HFFc6 (cell line): Measurements from ENCODE around the gene CD274. TPM values are rescaled to one million over a fixed set of nuclear protein-coding genes. Genes with fewer than 3 reads are reported as not detected.
A peak's percentile ranks its signal among the peaks of the same experiment; 100 is the strongest.

ENCODE experiments used
- DNase-seq: peaks from one replicate; pipeline ENCODE4 v3.0.0-alpha.2; 2018
- H3K27ac Mint-ChIP-seq: 2 replicates; pipeline ENCODE4 v1.8.0; 2020; ENCODE audit warnings: mild to moderate bottlenecking, mixed read lengths
- H3K27me3 Mint-ChIP-seq: 2 replicates; pipeline ENCODE4 v1.8.0; 2021; ENCODE audit warnings: mild to moderate bottlenecking, moderate library complexity, mixed read lengths; ENCODE audit not compliant: insufficient read depth
- H3K36me3 Mint-ChIP-seq: 2 replicates; pipeline ENCODE4 v1.8.0; 2021; ENCODE audit warnings: low read depth, mixed read lengths
- H3K4me1 Mint-ChIP-seq: 2 replicates; pipeline ENCODE4 v1.8.0; 2020; ENCODE audit warnings: low read depth, mixed read lengths
- H3K4me3 Mint-ChIP-seq: 2 replicates; pipeline ENCODE4 v1.8.0; 2020; ENCODE audit warnings: mild to moderate bottlenecking, moderate library complexity, mixed read lengths
- H3K9me3 Mint-ChIP-seq: 2 replicates; pipeline ENCODE4 v1.8.0; 2020; ENCODE audit warnings: mild to moderate bottlenecking, mixed read lengths
- total RNA-seq, 6 experiments: library from RNA; stranded (reverse); fragmentation: NEBNext Ultra II Directional; extraction: Animal tissue kit (Norgen Biotek cat#: 25700); gene quantifications; 2 replicates in 1 of 6; 3 replicates in 5 of 6; pipeline ENCODE4 v1.2.3, GENCODE V29; 2021
- TF ChIP-seq, protein P1 (sequence below): fragments of 200-600 bp; sonication (generic); IDR thresholded peaks from 2 replicates; pipeline ENCODE4 v1.5.0; 2021; ENCODE audit warnings: antibody characterized with exemption, mild to moderate bottlenecking

CD274 gene
- total RNA-seq, 6 experiments from 2014 or later: 10.3 to 15.9 (median 13.0) TPM

DNA sequence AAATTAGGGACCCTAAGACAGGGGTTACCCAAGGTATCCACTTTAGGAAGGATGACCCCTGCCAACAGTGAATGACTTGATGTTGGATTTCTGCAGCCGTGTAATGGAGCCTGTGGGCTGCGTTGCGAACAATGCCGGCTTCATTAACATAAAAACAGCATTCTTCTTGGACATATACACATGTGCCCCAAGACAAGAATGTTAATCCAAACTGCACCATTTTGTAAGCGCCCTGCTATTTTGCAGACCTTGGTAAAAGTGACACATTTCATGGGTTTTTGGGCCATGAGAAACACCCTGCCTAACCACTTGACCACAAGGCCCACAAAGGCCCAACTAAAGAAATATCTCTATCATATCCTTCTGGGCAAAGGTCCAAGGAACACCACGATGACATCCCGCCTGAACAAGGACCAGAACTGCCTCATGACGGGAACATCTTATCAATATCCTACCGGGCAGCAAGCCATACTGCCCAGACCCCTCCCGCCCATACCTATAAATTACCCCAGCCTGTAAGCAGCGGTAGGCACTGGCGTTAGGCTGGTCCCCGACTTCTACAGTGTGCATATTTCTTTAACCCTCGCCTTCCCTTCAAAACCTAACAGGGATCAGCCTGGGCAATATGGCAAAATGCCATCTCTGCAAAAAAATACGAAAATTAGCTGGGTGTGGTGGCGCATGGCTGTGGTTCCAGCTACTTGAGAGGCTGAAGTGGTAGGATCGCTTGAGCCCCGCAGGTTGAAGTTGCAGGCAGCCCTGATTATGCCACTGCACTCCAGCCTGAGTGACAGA lies 50.3 kb downstream of the CD274 start:
- no peak overlapping the region for H3K4me3 Mint-ChIP-seq
- peaks cover 62% of the 10 kb centered on the region for H3K4me1 Mint-ChIP-seq
- H3K36me3 Mint-ChIP-seq: peaks cover 29% of the 10 kb centered on the region
- H3K27me3 Mint-ChIP-seq: no peaks in the 10 kb centered on the region
- TF ChIP-seq, protein P1, sequence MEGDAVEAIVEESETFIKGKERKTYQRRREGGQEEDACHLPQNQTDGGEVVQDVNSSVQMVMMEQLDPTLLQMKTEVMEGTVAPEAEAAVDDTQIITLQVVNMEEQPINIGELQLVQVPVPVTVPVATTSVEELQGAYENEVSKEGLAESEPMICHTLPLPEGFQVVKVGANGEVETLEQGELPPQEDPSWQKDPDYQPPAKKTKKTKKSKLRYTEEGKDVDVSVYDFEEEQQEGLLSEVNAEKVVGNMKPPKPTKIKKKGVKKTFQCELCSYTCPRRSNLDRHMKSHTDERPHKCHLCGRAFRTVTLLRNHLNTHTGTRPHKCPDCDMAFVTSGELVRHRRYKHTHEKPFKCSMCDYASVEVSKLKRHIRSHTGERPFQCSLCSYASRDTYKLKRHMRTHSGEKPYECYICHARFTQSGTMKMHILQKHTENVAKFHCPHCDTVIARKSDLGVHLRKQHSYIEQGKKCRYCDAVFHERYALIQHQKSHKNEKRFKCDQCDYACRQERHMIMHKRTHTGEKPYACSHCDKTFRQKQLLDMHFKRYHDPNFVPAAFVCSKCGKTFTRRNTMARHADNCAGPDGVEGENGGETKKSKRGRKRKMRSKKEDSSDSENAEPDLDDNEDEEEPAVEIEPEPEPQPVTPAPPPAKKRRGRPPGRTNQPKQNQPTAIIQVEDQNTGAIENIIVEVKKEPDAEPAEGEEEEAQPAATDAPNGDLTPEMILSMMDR: no peak
- peaks cover 20% of the 10 kb centered on the region for H3K9me3 Mint-ChIP-seq
- no peak for DNase-seq
- peak overlapping the region; percentile 62; the same call in 1 of the 2 replicates for H3K27ac Mint-ChIP-seq

DNA sequence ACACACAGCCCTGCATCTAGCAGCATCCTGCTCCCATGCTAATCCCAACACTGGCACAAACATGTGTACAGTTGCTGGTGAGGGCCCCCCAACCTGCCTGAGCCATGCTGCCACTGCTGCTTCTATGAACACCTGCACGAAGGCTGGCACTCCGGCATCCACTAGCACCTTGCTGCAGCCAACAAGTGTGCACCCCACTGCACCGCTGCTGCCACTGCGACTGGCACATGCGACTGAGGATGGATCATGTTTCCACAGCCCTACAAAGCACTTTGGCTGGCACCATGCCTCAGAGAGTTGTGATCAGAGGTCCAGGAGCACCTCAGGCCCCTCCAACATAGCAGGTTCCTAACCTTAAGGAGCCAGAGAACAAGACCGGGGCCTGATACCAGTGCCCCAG lies 52.2 kb downstream of the CD274 start:
- Mint-ChIP-seq H3K36me3 (peaks cover 45% of the 10 kb centered on the region), H3K4me3 (no peak overlapping the region), H3K27ac (no peak overlapping the region), H3K9me3 (peaks cover 33% of the 10 kb centered on the region), H3K27me3 (no peaks in the 10 kb centered on the region), H3K4me1 (peaks cover 64% of the 10 kb centered on the region)
- no peak for DNase-seq
- TF ChIP-seq, protein P1: no peak

DNA sequence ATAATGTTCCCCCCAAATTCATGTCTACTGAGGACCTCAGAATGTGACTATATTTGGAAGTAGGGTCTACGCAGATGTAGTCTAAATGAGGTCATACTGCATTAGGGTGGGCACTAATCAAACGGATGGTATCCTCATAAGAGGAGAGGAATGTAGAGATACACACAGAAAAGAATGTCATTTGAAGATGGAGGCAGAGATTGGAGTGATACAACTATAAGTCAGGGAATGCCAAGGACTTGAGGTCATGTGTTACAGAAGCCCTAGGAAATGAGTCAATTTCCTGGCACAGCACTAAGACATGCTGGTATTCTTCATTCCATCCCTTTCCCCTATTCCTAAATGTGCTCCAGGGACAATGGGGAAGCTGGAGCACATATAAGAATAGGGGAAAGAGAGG lies 59.2 kb downstream of the CD274 start:
- Mint-ChIP-seq H3K4me3 (peak overlapping the region; percentile 93), H3K27ac (peak overlapping the region; percentile 97), H3K27me3 (peaks cover 3% of the 10 kb centered on the region), H3K4me1 (peaks cover 83% of the 10 kb centered on the region), H3K36me3 (peaks cover 49% of the 10 kb centered on the region), H3K9me3 (peaks cover 27% of the 10 kb centered on the region)
- TF ChIP-seq, protein P1: no peak
- DNase-seq: peak; percentile 95

DNA sequence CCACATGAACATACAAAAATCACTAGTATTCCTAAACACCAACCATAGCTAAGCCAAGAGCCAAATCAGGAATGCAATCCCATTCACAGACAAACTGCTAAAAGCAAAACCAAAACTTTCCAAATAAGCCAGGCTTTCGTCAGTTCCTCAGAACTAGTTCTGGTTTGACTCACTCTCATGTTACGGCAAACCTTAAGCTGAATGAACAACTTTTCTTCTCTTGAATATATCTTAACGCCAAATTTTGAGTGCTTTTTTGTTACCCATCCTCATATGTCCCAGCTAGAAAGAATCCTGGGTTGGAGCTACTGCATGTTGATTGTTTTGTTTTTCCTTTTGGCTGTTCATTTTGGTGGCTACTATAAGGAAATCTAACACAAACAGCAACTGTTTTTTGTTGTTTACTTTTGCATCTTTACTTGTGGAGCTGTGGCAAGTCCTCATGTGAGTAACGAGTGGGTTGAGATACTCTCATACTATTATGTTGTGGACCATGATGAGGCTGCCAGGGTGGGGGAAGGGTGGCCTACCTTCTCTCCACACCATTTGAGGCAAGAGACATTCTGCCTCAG lies 60.1 kb downstream of the CD274 start, which contains the start of gene PDCD1LG2:
Gene PDCD1LG2, plus strand, starts transcription at position 172 of the 572 bp plus-strand sequence. CDS start 12,016 bp downstream, outside the sequence.
- peaks cover 3% of the 10 kb centered on the region for H3K27me3 Mint-ChIP-seq
- peaks cover 92% of the 10 kb centered on the region for H3K4me1 Mint-ChIP-seq
- DNase-seq: peak; percentile 63
- H3K27ac Mint-ChIP-seq: peak within 1 kb of the TSS; percentile 97
- TF ChIP-seq, protein P1: no peak
- peak within 1 kb of the TSS; percentile 93 for H3K4me3 Mint-ChIP-seq
- H3K36me3 Mint-ChIP-seq: peaks cover 49% of the 10 kb centered on the region
- H3K9me3 Mint-ChIP-seq: peaks cover 19% of the 10 kb centered on the region

DNA sequence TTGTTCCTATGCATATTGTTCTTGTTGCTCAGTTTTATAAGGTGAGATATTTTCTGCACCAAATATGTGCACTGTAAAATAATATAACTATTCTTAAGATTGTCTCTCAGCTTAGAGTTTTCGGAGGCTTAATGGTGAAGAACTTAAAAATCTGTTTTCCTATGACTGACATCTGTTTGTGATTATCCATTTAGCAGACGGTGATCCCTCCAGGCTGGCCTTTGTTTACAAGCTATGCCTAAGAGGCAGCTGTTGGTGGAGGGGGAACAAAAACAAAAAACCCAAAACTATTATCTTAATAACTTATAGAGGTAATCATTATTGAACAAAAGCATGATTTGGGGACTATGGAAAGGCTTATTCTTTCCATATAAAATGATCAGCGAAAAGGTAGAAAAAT lies 60.6 kb downstream of the CD274 start:
- DNase-seq: no peak
- peaks cover 3% of the 10 kb centered on the region for H3K27me3 Mint-ChIP-seq
- H3K36me3 Mint-ChIP-seq: peaks cover 44% of the 10 kb centered on the region
- TF ChIP-seq, protein P1: no peak
- H3K4me1 Mint-ChIP-seq: peaks cover 88% of the 10 kb centered on the region
- peaks cover 16% of the 10 kb centered on the region for H3K9me3 Mint-ChIP-seq
- peak overlapping the region; percentile 97 for H3K27ac Mint-ChIP-seq
- H3K4me3 Mint-ChIP-seq: peak overlapping the region; percentile 93
